Measurements from ENCODE around the gene CD83.

Gene CD83

GRCh38 chr6:14092316-14092715 is 25.3 kb upstream of the CD83 start:
- no peak for DNase-seq (ENCODE audit: low read depth)

GRCh38 chr6:14092838-14093789 is 24.5 kb upstream of the CD83 start:
- no peak for DNase-seq (ENCODE audit: low read depth)

DNA sequence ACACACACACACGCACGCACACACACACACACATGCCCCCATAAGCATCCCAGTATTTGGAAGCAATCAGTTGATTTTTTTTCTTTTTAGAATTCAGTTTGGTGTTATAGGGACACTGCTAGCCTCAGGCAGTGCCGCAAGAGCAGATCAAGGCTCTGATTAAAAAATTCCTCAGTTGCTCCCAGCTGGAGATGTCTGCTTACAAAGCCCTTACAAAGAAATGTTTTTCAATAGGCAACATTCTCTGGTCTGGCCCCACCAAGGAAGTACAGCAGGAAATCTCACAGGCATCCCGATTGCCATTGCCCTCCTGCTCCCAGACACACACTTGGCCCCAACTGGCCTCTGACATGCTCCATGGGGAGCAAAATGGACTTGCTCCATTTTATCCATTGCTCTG is 22.9 kb upstream of the CD83 start:
- DNase-seq (ENCODE audit: low read depth): no peak

DNA sequence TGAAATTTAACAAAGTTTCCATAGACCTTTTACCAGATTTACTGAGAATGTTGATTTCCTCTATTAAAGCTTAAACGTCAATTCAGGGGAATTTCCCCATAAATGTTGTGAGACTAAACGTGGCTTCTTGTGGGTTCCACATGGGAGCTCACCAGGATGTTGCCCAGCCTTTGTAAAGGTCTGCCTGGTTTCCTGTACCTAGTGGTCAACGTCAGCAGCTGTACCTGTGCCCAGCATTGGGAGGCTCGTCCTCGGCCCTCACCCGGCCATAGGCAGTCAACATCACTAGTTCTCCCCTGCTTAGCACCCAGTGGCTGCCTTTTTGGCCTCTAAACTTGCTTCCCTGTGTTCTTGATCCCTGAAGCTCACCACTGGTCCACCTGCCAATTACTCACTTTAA is 22.1 kb upstream of the CD83 start:
- no peak for DNase-seq (ENCODE audit: low read depth)

GRCh38 chr6:14100138-14100537 is 17.4 kb upstream of the CD83 start:
- no peak for DNase-seq (ENCODE audit: low read depth)

DNA sequence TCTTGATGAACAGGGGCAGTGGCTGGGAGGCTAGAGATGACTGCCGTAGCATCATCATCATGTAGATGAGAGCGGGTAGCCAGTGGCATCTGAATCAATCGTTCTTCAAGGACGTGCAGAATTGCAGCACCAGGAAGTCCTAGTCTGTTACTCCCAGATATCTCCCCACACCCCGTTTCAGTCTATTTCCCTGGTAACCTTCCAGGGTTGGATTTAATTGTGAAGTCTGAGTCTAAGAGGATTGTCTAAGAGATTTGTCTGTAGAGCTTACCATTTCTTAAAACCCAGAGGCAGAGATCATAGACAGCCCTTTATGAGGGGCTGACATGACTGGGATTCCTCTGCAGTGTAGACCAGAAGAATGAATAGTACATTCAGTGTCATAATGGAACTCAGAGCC is 16.6 kb upstream of the CD83 start:
- DNase-seq (ENCODE audit: low read depth): no peak

DNA sequence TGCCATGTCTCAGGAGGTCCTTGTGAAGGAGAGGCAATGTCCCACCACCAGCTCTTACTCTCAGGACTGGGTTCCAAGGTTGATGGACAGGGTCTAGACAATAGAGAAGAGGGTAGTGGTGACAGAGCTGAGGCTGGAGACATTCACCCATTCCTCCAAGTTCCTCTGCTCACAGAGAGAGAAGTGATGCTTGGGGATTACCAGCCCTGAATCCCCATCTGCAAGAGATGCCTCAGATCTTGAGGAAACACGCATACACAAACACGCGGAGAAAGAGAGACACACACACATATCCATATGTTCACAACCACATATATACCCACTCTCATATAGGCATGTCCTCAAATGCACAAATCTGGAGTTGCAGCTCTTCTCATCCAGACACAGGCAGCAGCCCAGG is 15.2 kb upstream of the CD83 start:
- no peak for DNase-seq (ENCODE audit: low read depth)

- DNase-seq (ENCODE audit: low read depth): no peak
These were observed 12.0 kb upstream of the CD83 start for GRCh38 chr6:14105547-14105946.

DNA sequence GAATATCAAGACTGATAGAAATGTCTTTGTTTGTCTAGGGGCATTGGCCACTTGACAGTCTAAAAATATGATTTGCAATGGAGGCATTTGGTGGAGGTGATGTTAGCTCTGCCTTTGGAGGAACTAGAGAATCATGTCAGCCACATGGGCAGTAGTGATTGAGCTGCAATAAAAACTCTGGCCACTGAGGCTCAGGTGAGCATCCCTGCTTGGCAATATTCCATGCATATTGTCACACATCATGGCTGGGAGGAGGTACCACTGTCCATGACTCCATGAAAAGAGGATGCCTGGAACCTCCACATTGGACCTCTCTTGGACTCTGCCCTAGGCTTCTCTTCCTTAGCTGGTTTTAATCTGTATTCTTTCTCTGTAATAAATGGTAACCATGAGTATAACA is 10.6 kb upstream of the CD83 start:
- DNase-seq (ENCODE audit: low read depth): no peak

DNA sequence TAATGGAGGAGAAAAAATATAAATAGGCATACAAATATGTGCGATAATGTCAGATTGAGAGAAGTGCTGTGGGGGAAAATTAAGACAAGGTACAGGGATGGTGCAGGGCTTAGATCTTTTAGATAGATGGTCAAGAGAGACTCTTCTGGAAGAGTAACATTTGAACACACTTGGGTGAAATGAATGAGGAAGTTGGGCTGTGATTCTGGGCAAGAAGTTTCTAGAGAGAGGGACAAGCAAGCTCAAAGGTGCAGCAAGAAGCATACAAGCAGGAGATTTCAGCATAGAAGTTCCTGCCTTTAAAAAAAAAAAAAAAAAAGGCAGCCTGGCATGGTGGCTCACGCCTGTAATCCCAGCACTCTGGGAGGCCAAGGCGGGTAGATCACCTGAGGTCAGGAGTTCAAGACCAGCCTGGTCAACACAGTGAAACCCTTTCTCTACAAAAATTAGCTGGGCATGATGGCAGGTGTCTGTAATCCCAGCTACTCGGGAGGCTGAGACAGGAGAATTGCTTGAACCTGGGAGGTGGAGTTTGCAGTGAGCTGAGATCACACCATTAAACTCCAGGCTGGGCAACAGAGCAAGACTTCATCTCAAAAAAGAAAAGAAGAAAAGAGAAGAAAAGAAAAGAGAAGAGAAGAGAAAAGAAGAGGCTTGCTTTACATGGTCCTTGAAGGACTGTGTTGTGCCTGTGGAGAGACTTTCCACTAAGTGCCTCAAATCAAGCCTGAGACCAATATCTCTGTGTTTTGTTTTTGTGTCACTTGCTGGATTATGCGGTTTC is 9.7 kb upstream of the CD83 start:
- DNase-seq (ENCODE audit: low read depth): no peak

DNA sequence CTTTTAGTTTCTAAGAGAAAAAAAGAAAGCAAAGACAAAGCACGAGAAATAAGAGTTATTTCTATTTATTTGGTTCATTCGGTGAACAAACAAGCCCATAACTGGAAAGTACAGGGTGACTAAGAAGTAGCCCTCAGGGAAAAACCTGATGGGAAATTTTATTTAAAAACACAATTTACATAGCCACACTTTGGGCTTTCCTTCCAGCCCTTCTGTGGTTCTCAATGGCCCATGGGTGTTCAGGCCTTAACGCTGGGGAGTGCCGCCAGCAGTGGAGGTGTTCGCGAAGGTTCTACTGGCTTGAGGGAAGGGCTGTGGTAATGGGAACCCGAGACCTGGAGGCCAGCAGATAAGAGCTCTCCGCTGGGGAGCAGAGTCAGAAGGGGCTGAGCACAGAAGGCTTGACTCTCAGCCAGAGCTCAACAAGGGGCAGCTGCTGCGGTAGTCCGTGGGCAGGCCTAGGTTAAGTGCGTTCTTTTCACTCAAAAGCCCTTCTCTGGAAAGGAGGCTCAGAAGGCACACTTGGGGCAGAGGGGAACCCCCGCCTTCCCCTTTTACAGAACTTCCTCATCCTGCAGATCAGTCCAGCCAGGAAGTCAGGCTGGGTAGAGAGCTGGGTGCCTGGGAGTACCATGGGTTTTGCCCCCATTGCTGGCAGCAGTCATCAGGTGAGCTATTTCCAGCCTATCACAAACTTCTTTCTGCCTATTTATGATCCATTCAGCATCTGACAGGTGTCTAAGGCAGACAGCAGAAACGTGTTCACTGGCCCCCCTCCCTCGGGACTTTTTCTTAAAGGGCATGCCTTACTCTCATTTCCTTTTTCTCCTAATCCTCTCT is 8.8 kb upstream of the CD83 start:
- no peak for DNase-seq (ENCODE audit: low read depth)

- no peak for DNase-seq (ENCODE audit: low read depth)
These were observed 8.2 kb upstream of the CD83 start for GRCh38 chr6:14109411-14109826.

DNA sequence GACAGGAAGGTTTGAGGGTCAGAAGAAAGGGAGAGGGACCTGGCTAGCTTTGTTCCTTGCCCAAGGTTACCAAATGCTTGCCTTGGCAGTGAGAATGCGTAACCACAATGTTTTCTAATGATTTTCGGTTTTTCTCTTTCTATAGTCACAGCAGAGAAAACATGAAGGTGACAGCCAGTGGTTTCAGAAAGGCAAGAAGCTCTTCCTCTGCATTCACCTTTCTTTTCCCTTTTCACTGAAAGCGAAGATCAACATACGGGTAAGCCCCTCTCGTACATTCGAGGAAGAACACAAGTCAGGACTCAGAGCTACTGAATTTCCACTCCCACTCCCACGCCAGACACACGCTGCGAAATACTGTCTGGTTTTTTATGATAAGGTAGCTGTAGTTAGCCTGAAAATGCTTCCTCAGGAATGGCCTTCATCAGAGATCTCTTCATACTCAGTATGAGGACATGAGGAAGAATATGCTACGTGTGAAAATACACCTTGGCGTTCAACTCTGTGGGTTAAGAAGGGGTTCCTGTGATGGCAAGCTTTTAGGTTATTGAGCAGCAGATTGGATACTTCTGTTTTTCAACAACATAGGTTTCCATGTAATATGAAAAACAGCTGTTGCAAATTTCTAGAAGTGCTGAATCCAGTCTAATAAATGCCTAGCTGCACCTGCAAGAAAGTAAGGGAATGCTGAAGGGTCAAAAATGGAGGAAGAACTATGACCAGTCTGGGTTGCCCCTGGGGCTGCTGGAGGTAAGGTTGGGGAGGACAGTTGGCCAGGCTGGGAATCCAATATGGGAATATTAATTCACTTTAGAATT is 7.4 kb upstream of the CD83 start:
- no peak for DNase-seq (ENCODE audit: low read depth)

DNA sequence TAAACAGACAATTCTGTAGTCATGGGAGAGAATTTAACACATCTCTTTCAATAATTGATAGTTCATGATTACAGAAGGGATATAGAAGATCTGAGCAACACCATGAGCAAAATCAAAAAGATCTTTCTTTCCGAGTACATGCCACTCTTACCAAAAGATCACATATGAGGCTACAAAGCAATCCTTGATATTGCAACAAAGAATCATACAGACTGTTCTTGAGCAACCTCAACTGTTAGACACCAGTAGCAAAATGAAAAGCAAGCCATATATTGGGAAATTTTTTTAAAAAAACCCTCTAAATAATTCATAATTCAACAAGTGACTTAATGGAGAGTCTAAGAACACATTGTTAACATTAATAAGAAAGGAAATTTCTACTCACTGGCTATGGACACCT is 3.6 kb upstream of the CD83 start:
- no peak for DNase-seq (ENCODE audit: low read depth)

DNA sequence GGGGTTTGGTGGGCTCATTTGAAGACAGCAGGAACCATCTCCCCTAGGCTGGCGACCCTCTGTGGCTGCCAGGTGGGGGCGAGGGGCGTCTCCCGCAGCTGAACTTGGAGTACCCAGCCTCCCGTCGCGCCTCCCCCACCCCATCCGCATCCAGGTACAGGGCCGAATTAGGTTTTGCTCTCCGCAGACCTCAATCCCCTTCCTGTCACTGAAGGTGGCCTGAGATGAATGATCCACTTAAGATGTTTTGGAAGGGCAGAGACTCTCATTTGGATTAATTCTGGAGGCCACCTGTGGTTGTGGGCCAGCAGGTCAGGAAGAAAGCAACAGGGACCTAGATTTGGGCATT is 493 bp downstream of the CD83 start:
- DNase-seq (ENCODE audit: low read depth): no peak

DNA sequence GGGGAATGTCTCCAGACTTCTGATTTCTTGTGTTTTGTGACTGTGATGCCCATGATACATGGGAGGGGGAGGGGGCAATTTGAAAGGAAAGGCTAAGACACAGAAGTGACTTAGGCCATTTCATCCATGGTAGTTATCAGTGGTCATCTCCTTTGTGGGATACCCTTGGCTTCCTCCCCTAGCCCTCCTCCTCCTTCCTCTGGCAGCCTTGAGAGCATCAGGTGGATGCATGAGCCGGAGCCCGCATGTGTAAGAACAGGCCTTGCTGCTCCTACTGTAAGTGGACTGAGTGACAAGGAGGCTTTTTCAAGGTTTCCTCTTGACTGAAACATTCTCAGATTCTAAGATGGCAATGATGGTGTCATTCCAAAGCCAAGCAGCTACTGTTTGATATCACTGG is 874 bp downstream of the CD83 start:
- DNase-seq (ENCODE audit: low read depth): no peak

DNA sequence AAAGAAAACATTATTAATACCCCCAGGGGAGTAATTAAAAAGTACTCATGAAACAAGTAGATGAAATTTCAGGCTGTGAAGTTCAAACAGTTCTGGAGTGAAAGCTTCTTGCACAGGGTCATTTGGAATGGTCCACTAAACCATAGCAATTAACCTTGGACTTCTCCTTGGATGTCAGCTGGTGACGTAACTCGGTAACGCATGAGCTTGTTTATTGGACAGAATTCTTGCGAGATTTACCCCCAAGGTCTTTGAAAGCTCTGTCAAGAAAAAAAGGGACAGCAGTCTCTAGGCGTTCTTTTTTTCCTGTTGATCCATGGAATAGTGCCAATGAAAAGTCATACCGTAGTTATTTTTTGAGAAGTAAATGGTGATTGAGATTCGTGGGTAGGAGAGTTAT is 2.2 kb downstream of the CD83 start:
- DNase-seq (ENCODE audit: low read depth): no peak

GRCh38 chr6:14120546-14120945 is 3.0 kb downstream of the CD83 start:
- DNase-seq (ENCODE audit: low read depth): no peak

DNA sequence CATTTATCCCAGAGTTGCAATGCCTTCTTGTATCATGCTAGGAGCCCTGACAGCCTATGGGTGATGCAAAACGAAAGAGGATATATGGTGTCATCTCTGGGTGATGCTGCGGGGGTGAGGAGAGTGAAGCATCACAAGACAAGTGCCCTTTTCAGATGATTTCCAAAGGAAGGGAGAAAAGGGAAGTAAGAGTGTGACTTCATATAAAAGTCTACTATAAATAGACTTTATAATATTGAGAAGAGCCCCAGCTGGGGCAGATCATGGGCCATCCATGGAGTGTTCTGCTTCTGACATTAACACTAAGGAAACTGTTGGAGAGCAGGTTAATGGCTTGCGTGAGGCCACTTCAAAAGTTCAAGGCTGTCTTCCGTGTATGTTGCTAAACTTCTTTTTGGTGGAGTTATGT is 4.4 kb downstream of the CD83 start:
- DNase-seq (ENCODE audit: low read depth): peak; percentile 20

DNA sequence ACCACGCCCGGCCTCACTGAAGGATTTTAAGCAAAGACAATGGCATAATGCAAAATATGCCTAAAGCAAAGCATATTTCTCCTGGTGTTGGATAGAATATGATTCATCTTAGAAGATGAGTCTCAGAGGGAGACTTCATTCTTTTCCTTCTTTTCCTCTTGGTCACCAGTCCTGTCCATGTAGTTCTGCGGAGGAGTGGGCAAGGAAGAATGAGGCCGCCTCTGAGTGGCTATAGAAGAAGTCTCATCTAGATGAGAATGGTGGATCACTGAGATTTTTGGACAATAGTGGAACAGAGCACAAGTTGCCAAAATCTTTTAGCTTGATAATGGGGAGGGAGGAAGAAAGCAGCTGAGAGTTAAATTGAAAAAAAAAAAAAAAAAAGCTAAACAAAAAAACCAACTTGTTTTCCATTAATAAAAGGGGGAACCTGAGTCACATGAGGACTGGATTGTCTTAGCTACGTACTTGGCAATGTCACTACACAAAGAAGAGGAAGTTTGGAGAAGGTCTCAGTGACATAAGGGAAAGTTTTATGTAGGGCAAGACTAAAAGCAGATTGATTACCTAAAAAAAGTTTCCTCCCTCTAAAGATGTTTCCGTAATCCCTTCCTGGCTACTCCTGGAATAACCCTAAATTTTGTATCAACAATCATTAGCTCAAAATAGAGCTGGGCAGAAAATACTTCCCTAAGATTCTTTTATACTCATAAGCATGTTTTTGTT is 6.0 kb downstream of the CD83 start:
- DNase-seq (ENCODE audit: low read depth): no peak

- no peak for DNase-seq (ENCODE audit: low read depth)
These were observed 7.8 kb downstream of the CD83 start for GRCh38 chr6:14125346-14125745.

Measured in activated T-cell treated with anti-CD3 and anti-CD28 coated beads for 24 hours (primary cell).